D721Med (cell line): Measurements from ENCODE around the gene ARIH2.
A peak's percentile ranks its signal among the peaks of the same experiment; 100 is the strongest.

ENCODE experiments used
- DNase-seq: peaks from one replicate; pipeline ENCODE4 v3.0.0; 2011; ENCODE audit warnings: low spot score; ENCODE audit not compliant: insufficient read length
- FAIRE-seq: peaks from 2 replicates; lab custom pipeline; 2011; peaks lifted over from hg19 to GRCh38; lab: Jason Lieb, UNC
- TF ChIP-seq, protein P1 (sequence below): IDR thresholded peaks from 2 replicates; pipeline ENCODE4 v1.5.1; 2012; ENCODE audit warnings: mild to moderate bottlenecking, control low read depth; ENCODE audit not compliant: insufficient read depth; ENCODE audit errors: missing control alignments

Gene ARIH2

GRCh38 chr3:48885753-48886152 is 32.9 kb upstream of the ARIH2 start:
- DNase-seq (no peak), FAIRE-seq (no peak)
- TF ChIP-seq, protein P1, sequence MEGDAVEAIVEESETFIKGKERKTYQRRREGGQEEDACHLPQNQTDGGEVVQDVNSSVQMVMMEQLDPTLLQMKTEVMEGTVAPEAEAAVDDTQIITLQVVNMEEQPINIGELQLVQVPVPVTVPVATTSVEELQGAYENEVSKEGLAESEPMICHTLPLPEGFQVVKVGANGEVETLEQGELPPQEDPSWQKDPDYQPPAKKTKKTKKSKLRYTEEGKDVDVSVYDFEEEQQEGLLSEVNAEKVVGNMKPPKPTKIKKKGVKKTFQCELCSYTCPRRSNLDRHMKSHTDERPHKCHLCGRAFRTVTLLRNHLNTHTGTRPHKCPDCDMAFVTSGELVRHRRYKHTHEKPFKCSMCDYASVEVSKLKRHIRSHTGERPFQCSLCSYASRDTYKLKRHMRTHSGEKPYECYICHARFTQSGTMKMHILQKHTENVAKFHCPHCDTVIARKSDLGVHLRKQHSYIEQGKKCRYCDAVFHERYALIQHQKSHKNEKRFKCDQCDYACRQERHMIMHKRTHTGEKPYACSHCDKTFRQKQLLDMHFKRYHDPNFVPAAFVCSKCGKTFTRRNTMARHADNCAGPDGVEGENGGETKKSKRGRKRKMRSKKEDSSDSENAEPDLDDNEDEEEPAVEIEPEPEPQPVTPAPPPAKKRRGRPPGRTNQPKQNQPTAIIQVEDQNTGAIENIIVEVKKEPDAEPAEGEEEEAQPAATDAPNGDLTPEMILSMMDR: no peak

GRCh38 chr3:48891606-48892005 is 27.0 kb upstream of the ARIH2 start:
- TF ChIP-seq, protein P1: no peak

GRCh38 chr3:48894516-48894915 is 24.1 kb upstream of the ARIH2 start:
- FAIRE-seq: no peak
- TF ChIP-seq, protein P1: no peak
- DNase-seq: no peak

More at GRCh38 chr3:48891606-48892005, 27.0 kb upstream of the ARIH2 start:
- DNase-seq (no peak), FAIRE-seq (no peak)

- DNase-seq: no peak
- FAIRE-seq: no peak
- TF ChIP-seq, protein P1: no peak
Measured at GRCh38 chr3:48896936-48897335, 21.7 kb upstream of the ARIH2 start.

DNA sequence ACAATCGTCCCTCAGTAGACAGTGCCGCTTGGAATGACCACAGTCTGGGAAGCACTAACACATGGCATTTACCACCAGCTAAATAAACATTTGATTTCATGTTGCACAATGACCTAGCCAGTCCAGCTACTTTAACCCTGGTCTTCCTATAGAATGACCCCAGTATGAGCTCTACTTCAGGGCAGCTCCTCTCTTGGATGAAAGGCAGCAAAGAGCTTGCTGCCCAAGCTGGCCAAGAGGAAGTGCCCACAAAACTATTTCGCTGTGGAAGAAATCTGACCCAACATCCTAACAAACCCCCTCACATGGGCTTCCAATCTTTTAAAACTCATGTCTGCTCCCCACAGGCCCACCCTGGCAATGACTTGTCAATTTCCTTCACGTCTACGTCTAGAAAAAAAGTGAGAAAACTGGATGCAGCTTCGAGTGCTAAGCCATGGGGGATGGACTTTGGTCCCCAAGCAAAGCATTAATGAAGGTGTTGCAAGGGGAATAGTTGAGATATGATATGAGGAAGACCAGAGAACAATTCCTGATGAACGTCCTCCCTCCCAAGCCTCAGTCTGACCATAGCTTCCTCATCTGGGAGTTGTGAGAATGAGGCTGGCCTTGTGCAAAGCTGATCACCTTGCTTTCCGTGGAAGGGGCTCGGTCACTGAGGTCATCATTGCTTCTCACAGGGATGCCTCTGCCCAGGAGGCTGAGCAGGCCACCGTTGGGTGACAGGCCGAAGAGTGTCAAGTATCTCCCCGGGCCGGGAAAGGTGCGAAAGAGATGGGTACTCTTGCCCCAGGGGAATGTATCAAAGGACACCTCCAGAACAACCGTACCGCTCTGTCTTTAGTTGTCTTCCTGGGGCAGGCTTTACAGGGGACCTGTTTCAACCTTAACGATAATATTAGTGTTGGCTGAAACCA is 20.9 kb upstream of the ARIH2 start:
- FAIRE-seq: no peak
- TF ChIP-seq, protein P1: no peak
- no peak for DNase-seq

DNA sequence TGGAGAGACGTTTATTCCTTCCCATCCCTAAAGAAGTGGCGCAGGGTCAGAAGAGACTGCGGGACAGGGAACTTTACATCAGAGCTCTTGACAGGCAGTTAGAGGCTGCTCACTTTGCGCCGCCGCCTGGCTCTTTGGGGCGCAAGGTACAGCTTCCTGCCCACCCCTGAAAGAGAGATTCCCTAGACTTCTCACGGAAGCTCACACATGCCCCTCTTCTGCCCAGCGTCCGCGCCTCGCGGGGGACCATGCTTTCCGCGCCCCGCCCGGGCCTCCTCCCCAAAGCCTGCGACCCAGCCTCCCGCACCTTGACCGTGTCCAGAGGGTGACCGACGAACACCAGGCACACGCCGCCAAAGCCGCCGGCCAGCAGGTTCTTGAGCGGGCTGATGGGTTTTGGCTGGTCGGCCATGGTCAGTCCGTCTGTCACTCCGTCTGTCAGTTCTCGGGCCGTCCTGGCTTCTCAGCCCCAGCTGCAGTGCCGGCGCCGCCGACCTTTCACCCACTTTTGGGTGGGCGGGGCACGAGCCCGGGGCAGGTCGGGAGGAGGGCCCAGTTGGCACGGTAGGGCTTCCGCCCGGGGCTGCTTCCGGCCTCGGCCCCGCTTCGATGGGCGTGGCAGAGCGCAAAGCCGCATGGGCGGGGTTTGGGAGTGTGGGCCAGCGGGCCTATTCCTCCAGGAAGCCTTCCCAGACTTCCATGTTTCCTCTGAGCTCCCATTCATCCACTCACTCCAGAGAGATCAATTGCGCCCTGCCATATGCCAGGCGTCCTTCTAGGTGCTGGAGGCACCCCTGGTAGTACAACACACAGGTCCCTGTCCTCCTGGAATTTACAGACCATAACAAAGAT is 20.0 kb upstream of the ARIH2 start, which contains the start of gene SLC25A20:
SLC25A20 (minus strand) TSS at position 500 of the 852 bp plus-strand sequence; CDS start at position 412, 88 bp downstream.
- TF ChIP-seq, protein P1: no peak
- DNase-seq: peak; percentile 66
- FAIRE-seq: no peak
